ENCODE results near the gene TADA3.
A peak's percentile ranks its signal among the peaks of the same experiment; 100 is the strongest.

TADA3 gene

DNA sequence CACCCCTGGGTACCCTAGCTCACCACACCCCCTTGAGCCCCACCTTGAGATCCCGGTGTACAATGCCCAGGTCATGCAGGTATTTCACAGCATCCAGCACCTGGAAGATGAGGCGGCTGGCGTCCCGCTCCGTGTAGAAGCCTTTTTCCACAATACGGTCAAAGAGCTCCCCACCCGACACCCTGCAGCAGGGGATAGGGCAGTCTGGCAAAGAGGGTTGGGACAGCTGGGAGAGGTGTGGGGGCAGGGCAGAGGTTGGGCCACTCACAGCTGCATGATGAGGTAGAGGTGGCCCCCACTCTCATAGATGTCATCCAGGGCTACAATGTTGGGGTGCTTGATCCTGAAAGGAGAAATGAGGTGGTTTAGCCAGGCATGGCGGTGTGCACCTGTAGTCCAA lies 29.4 kb downstream of the TADA3 start:
- H3K4me3 ChIP-seq (replicated peaks in 1 of 2; ENCODE audit: low read depth in 2 of 2, low read length in 2 of 2) = no peak overlapping the region
- TF ChIP-seq, protein P1, sequence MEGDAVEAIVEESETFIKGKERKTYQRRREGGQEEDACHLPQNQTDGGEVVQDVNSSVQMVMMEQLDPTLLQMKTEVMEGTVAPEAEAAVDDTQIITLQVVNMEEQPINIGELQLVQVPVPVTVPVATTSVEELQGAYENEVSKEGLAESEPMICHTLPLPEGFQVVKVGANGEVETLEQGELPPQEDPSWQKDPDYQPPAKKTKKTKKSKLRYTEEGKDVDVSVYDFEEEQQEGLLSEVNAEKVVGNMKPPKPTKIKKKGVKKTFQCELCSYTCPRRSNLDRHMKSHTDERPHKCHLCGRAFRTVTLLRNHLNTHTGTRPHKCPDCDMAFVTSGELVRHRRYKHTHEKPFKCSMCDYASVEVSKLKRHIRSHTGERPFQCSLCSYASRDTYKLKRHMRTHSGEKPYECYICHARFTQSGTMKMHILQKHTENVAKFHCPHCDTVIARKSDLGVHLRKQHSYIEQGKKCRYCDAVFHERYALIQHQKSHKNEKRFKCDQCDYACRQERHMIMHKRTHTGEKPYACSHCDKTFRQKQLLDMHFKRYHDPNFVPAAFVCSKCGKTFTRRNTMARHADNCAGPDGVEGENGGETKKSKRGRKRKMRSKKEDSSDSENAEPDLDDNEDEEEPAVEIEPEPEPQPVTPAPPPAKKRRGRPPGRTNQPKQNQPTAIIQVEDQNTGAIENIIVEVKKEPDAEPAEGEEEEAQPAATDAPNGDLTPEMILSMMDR (IDR thresholded peaks at IDR 0.05; ENCODE audit: low read depth, low read length) = no peak
- no peak for DNase-seq (ENCODE audit: low read depth in 2 of 2)

DNA sequence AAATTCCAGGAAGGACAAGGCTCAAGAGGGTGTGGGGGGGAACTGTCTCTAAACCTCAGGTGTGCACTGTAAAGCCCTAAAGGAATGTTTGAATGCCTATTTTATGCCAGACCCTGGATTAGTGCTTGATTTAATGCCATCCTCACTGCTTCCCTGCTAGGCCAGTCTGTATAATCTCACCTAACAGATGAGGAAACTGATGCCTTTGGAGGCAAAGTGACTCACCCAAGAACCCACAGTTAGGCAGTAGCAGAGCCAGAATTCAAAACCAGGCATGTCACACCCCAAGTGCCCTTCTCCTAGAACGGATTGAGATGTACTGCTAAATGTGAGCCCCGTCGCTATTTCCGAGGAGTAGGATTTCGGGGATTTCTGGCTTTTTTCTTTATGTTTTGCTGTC lies 30.4 kb downstream of the TADA3 start:
- DNase-seq (ENCODE audit: low read depth in 2 of 2) = no peak
- TF ChIP-seq, protein P1 (IDR thresholded peaks at IDR 0.05; ENCODE audit: low read depth, low read length) = no peak
- H3K4me3 ChIP-seq (replicated peaks in 1 of 2; ENCODE audit: low read depth in 2 of 2, low read length in 2 of 2) = no peak overlapping the region

DNA sequence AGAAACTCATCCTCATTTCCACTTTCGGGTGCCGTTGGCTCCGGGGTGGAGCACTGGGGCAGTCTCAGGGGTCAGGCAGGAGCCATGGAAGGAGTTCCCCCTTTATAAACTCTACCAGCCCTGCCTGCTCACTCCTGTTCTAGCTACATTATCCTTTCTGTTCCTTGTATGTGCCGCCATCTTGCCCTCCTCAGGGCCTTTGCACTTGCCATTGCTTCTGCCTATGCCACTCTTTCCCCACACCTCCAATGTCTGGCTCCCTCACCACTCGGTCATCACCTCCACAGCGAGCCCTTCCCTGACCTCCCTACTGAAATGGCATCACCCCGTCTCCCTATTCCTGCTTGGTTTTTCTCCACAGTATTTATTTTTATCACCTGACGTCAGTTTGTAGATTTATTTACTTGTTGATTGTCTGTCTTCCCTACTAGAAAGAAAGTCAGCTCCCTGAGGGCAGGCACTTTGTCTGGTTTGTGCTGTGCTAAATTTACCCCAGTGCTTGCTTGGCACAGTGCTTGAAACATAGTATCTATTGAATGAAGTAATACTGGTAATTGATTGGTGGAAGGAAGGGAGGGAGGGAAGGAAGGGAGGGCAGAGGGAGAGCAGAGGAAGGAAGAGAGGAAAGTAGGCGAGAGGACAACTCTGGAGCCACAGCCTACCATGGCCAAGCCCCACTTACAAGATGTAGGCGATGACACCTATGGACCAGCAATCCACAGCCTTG lies 31.3 kb downstream of the TADA3 start:
- TF ChIP-seq, protein P1 (IDR thresholded peaks at IDR 0.05; ENCODE audit: low read depth, low read length) = no peak
- no peak for DNase-seq (ENCODE audit: low read depth in 2 of 2)
- H3K4me3 ChIP-seq (replicated peaks in 1 of 2; ENCODE audit: low read depth in 2 of 2, low read length in 2 of 2) = no peak overlapping the region

DNA sequence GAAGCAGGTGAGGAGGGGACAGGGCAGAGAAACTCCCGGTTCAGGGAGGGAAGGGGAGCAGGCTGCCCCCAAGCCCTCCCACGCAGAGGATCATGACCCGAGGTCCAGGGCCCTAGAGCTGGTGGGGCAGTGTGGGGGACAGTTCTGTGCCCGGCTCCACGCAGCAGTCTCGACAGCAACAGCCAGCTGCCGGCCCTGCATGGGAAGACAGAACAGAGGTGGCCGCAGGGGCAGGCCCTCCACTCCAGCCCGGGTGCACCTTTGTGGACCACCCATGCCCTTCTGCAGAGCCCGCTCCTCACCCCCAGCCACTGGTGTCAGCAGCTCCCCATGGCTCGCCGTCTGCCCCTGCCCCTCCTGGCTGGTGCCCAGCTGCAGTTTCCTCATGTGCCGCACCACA lies 34.8 kb downstream of the TADA3 start:
- no peak for DNase-seq (ENCODE audit: low read depth in 2 of 2)
- H3K4me3 ChIP-seq (replicated peaks in 1 of 2; ENCODE audit: low read depth in 2 of 2, low read length in 2 of 2) = no peak overlapping the region
- TF ChIP-seq, protein P1 (IDR thresholded peaks at IDR 0.05; ENCODE audit: low read depth, low read length) = no peak

DNA sequence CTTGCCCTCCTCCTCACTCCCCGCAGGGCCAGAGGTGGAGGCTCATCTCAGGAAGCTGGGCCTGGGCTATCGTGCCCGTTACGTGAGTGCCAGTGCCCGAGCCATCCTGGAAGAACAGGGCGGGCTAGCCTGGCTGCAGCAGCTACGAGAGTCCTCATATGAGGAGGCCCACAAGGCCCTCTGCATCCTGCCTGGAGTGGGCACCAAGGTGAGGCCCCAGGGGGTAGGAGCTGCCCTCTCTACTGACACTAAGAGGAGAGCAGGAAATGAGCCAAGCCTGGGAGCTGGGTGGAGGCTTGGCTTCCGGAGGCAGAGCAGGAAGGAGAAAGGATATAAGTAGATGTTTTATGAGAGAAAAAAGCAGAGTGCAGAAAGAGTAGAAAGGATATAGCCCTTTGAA lies 37.6 kb downstream of the TADA3 start:
- TF ChIP-seq, protein P1 (IDR thresholded peaks at IDR 0.05; ENCODE audit: low read depth, low read length) = no peak
- peak in 1 of 2 donors; percentile 34 for DNase-seq (ENCODE audit: low read depth in 2 of 2)
- no peak overlapping the region for H3K4me3 ChIP-seq (replicated peaks in 1 of 2; ENCODE audit: low read depth in 2 of 2, low read length in 2 of 2)

DNA sequence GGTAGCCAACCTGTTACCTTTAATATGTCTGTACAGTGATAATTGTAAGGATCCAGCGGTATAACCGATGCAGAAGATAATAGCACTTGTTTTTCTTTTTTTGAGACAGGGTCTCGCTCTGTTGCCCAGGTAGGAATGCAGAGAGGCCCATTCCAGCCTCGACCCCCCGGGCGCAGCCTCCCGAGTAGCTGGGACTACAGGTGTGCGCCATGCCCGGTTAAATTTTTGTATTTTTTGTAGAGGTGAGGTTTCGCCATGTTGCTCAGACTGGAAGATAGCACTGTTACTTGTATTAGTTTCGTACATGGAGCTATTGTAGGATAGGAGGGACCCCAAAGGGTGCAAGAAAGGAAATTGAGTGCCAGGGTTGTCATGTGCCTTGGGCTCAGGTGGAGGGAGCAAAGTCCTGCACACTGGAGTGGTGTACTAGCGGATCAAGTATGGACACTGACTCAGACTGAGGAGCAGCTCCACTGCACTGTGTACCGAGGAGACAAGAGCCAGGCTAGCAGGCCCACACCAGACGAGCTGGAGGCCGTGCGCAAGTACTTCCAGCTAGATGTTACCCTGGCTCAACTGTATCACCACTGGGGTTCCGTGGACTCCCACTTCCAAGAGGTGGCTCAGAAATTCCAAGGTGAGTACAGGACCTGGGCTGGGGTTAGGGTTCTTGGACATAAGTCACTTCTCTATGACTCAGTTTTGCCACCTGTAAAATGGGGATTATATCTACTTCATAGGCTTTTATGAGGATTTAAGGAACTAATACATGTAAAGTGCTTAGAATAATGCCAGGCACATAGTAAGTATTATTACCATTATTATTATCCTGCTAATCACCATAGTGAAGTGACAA lies 41.5 kb downstream of the TADA3 start:
- no peak for DNase-seq (ENCODE audit: low read depth in 2 of 2)
- H3K4me3 ChIP-seq (replicated peaks in 1 of 2; ENCODE audit: low read depth in 2 of 2, low read length in 2 of 2) = peak overlapping the region; percentile 71 to 82
- TF ChIP-seq, protein P1 (IDR thresholded peaks at IDR 0.05; ENCODE audit: low read depth, low read length) = no peak
